Muscle layer of duodenum (tissue), 2 donors: Measurements from ENCODE around the gene EFNA5.

ENCODE experiments used
- H3K27ac ChIP-seq: one replicate; pipeline ENCODE4 v1.7.0; 2013; ENCODE audit warnings: mild to moderate bottlenecking, low read length
- H3K27me3 ChIP-seq: one replicate; pipeline ENCODE4 v1.7.0; 2013; ENCODE audit warnings: low read depth, mild to moderate bottlenecking, control low read depth, low read length
- H3K36me3 ChIP-seq, 2 donors: one replicate each; pipeline ENCODE4 v1.7.0; 2013; ENCODE audit warnings: low read length in 2 of 2, control low read depth in 1 of 2, mild to moderate bottlenecking in 1 of 2; ENCODE audit not compliant: insufficient read depth in 2 of 2, control insufficient read depth in 1 of 2
- H3K4me1 ChIP-seq, 2 donors: one replicate each; pipeline ENCODE4 v1.7.0; 2013; ENCODE audit warnings: low read length in 2 of 2, mild to moderate bottlenecking in 2 of 2, control low read depth in 1 of 2, moderate library complexity in 1 of 2; ENCODE audit not compliant: insufficient read depth in 2 of 2, control insufficient read depth in 1 of 2
- H3K4me3 ChIP-seq, 2 donors: one replicate each; pipeline ENCODE4 v1.7.0; 2013; ENCODE audit warnings: low read length in 2 of 2, low read depth in 1 of 2, mild to moderate bottlenecking in 1 of 2
- H3K9me3 ChIP-seq, 2 donors: one replicate each; pipeline ENCODE4 v1.7.0; 2013; ENCODE audit warnings: low read length in 2 of 2, control low read depth in 1 of 2, mild to moderate bottlenecking in 1 of 2; ENCODE audit not compliant: control insufficient read depth in 1 of 2
- donor health status: healthy.

The EFNA5 gene

GRCh38 chr5:107431998-107432397, 238.7 kb downstream of the EFNA5 start:
- H3K9me3 ChIP-seq, result no peaks in the 10 kb centered on the region
- H3K4me3 ChIP-seq, result no peak overlapping the region
- peaks cover 0 to 17% of the 10 kb centered on the region in 2 donors for H3K4me1 ChIP-seq
- H3K27me3 ChIP-seq, result no peaks in the 10 kb centered on the region
- no peaks in the 10 kb centered on the region for H3K36me3 ChIP-seq
- H3K27ac ChIP-seq, result no peak overlapping the region

DNA sequence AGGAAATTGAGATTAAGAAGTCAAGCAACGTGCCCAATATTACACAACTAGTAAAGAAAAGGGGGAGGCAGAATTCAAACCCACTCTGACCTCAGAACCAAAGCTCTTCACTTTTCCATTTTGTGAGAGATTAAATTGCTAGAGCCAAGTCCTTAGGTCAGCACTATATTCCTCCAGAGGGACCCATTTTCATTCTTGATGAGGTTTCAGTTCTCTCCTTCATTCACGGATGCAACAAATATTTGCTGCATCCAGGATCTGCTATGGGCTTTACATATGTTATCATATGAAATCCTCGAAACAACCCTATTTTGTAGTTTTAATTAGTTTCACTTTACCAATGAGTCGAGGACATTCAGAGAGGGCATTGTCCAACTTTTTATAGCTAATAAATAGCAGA, 239.2 kb downstream of the EFNA5 start:
- Histone ChIP-seq H3K4me3 (no peak overlapping the region), H3K4me1 (peaks cover 0 to 17% of the 10 kb centered on the region in 2 donors), H3K36me3 (no peaks in the 10 kb centered on the region), H3K27me3 (no peaks in the 10 kb centered on the region), H3K27ac (no peak overlapping the region), H3K9me3 (no peaks in the 10 kb centered on the region)

GRCh38 chr5:107430071-107430625, 240.6 kb downstream of the EFNA5 start:
- H3K36me3 ChIP-seq, result no peaks in the 10 kb centered on the region
- H3K4me1 ChIP-seq, result peaks cover 0 to 10% of the 10 kb centered on the region in 2 donors
- no peaks in the 10 kb centered on the region for H3K27me3 ChIP-seq
- H3K4me3 ChIP-seq, result peak overlapping the region in 1 of 2 donors; percentile 14
- peak overlapping the region; percentile 47 for H3K27ac ChIP-seq
- H3K9me3 ChIP-seq, result no peaks in the 10 kb centered on the region

DNA sequence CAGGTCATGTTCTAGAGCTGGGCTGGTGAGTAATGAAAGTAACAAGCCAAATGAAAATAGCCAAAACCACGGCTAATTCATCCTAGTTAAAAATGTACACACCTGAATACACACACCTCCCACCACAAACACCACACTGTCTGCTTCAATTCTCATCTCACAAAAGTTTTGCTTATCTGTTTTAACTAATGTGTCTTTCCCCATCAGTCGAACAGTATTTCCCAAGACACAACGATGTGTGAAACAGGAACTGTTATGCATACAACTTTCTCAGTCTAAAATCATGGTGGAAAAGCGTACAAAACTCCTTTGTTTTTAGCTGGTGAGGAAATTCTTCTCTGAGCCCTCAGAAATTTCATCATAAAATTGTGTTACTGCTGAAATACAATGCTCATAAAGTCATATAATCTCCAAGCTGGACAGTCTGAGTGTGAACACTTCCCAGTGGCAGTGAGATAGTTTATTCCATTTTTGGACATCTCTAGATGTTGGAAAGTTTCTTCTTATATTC, 242.4 kb downstream of the EFNA5 start:
- peaks cover 0 to 9% of the 10 kb centered on the region in 2 donors for H3K4me1 ChIP-seq
- H3K27me3 ChIP-seq, result no peaks in the 10 kb centered on the region
- no peak overlapping the region for H3K4me3 ChIP-seq
- no peak overlapping the region for H3K27ac ChIP-seq
- H3K36me3 ChIP-seq, result no peaks in the 10 kb centered on the region
- no peaks in the 10 kb centered on the region for H3K9me3 ChIP-seq

GRCh38 chr5:107426872-107427271, 243.9 kb downstream of the EFNA5 start:
- Histone ChIP-seq H3K4me3 (no peak overlapping the region), H3K4me1 (peaks cover 0 to 9% of the 10 kb centered on the region in 2 donors), H3K27ac (no peak overlapping the region), H3K9me3 (no peaks in the 10 kb centered on the region), H3K36me3 (no peaks in the 10 kb centered on the region), H3K27me3 (no peaks in the 10 kb centered on the region)

DNA sequence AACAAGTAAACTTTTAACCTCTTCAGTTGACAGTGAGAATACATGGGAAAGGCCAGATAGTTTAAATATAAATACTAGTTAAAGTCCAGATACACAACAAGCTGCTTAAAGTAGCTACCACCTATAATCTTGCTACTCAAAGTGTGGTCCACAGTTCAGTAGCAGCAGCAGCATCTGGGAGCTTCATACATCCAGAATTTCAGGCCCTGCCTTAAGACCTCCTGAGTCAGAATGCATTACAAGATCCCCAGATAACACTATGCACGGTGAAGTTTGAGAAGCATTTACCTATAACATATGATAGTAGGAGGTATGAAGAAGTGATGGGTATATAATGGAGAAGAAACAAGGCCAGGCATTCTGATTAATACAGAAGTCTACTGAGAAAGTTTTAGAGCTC, 244.5 kb downstream of the EFNA5 start:
- no peaks in the 10 kb centered on the region for H3K36me3 ChIP-seq
- H3K4me3 ChIP-seq, result no peak overlapping the region
- no peak overlapping the region for H3K27ac ChIP-seq
- H3K27me3 ChIP-seq, result no peaks in the 10 kb centered on the region
- H3K4me1 ChIP-seq, result peaks cover 0 to 5% of the 10 kb centered on the region in 2 donors
- H3K9me3 ChIP-seq, result no peaks in the 10 kb centered on the region

GRCh38 chr5:107425541-107426031, 245.2 kb downstream of the EFNA5 start:
- Histone ChIP-seq H3K27me3 (no peaks in the 10 kb centered on the region), H3K4me1 (peaks cover 0 to 2% of the 10 kb centered on the region in 2 donors), H3K36me3 (no peaks in the 10 kb centered on the region), H3K27ac (no peak overlapping the region), H3K4me3 (no peak overlapping the region), H3K9me3 (no peaks in the 10 kb centered on the region)

DNA sequence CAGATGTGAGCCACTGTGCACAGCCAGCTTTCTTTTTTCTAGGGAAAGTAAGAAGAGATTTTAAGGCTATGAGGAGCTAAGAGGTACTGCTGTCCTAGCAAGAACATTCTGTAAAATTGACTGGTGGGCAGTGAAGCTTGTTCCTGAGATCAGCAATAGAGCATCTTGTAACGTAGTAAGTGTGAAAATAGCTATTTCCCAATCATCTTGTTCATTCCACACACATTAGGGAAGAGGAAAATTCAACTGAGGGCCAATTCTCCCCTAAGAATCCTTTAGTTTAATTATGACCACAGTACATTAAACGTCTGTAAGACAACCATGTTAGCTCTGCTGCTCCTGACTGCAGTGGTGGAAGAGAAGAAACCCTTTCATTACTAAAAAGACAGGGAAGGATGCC, 246.2 kb downstream of the EFNA5 start:
- Histone ChIP-seq H3K9me3 (no peaks in the 10 kb centered on the region), H3K27me3 (no peaks in the 10 kb centered on the region), H3K36me3 (no peaks in the 10 kb centered on the region), H3K4me3 (no peak overlapping the region), H3K27ac (no peak overlapping the region), H3K4me1 (no peaks in the 10 kb centered on the region)

DNA sequence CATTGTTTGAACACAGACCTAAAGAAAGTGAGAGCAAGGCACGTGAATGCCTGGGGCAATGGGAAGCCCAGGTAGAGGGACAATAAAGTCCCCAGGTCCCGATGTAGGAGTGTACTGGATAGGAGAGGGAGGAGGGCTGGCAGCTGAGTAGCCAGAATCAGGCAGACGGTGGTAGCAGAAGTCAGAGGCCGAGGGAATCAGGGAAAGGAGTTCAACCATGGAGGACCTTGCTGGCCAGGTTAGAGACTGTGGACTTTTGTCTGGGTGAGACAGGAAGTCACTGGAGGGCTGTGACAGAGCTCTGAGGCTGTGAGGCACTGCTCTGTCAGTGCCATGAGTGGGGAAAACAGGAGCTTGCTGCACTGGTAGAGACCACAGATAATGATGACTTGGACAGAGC, 248.2 kb downstream of the EFNA5 start:
- Histone ChIP-seq H3K9me3 (no peaks in the 10 kb centered on the region), H3K27me3 (no peaks in the 10 kb centered on the region), H3K27ac (no peak overlapping the region), H3K4me3 (no peak overlapping the region), H3K36me3 (no peaks in the 10 kb centered on the region), H3K4me1 (peaks cover 0 to 6% of the 10 kb centered on the region in 2 donors)

DNA sequence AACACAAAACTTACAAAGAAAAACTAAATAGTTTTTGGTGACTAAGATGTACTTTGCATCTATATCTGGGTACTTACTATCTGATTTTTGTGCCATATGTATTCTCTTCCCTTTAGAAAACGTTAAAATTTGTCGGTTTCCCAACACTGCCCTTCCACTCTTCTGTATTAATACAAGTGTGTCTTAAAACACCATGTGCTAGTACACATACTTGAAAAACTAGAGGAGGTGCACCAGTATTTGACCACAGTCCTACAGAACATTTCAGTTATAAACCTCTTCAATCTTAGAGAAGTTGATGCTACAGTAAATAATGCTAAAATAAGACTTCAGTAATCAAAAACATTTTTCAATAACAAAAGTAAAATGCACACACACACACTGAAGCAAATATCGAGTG, 251.2 kb downstream of the EFNA5 start:
- Histone ChIP-seq H3K9me3 (no peaks in the 10 kb centered on the region), H3K36me3 (no peaks in the 10 kb centered on the region), H3K4me3 (no peak overlapping the region), H3K27ac (no peak overlapping the region), H3K27me3 (no peaks in the 10 kb centered on the region), H3K4me1 (peaks cover 0 to 6% of the 10 kb centered on the region in 2 donors)

DNA sequence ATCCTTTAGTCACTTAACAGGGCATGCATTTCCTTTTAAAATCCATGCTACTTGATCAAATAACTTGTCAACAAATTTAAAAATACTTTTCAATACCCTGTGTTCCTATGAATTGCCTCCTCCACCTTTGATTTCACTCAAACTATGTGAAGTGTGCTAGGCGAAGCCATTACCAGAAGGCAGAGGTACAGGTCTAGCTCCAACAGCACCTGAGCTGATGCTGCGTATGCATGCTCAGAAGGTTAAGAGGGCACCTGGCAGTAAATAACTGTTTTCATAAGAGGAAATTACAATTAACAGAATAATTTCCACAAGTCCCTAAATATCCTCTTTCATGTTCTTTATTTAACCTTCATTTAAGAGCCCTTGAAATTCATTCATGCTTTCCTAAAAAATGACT, 251.8 kb downstream of the EFNA5 start:
- Histone ChIP-seq H3K4me1 (peaks cover 0 to 6% of the 10 kb centered on the region in 2 donors), H3K36me3 (no peaks in the 10 kb centered on the region), H3K27ac (no peak overlapping the region), H3K4me3 (no peak overlapping the region), H3K27me3 (no peaks in the 10 kb centered on the region), H3K9me3 (no peaks in the 10 kb centered on the region)

GRCh38 chr5:107418071-107418470, 252.7 kb downstream of the EFNA5 start:
- H3K36me3 ChIP-seq, result no peaks in the 10 kb centered on the region
- H3K4me3 ChIP-seq, result no peak overlapping the region
- H3K27me3 ChIP-seq, result no peaks in the 10 kb centered on the region
- no peak overlapping the region for H3K27ac ChIP-seq
- no peaks in the 10 kb centered on the region for H3K9me3 ChIP-seq
- H3K4me1 ChIP-seq, result peaks cover 0 to 6% of the 10 kb centered on the region in 2 donors
